Fibroblast of mammary gland (primary cell): ENCODE results near the gene CHST9.

Source experiments
- DNase-seq: peaks from one replicate; pipeline ENCODE4 v3.0.0-alpha.2; 2010; ENCODE audit warnings: low read depth
- H3K4me3 ChIP-seq: 2 replicates; pipeline ENCODE4 v1.5.1; 2011; ENCODE audit warnings: low read depth, mild to moderate bottlenecking, low read length, moderate library complexity; ENCODE audit not compliant: control insufficient read depth
- CTCF ChIP-seq: conservative IDR thresholded peaks from 2 replicates; pipeline ENCODE4 v1.5.1; 2011; ENCODE audit warnings: low read depth, low read length, inconsistent platforms; ENCODE audit not compliant: control insufficient read depth, insufficient read depth

CHST9 gene

GRCh38 chr18:26993568-26993967, 191.5 kb downstream of the CHST9 start:
- H3K4me3 ChIP-seq = no peak overlapping the region
- no peak for TF ChIP-seq CTCF
- DNase-seq = no peak

GRCh38 chr18:26992926-26993325, 192.2 kb downstream of the CHST9 start:
- H3K4me3 ChIP-seq = no peak overlapping the region
- no peak for TF ChIP-seq CTCF
- no peak for DNase-seq

GRCh38 chr18:26989842-26990241, 195.3 kb downstream of the CHST9 start:
- no peak overlapping the region for H3K4me3 ChIP-seq
- DNase-seq = no peak
- no peak for TF ChIP-seq CTCF

GRCh38 chr18:26981360-26982082, 203.6 kb downstream of the CHST9 start:
- DNase-seq = no peak
- TF ChIP-seq CTCF = no peak
- no peak overlapping the region for H3K4me3 ChIP-seq

GRCh38 chr18:26978812-26979341, 206.2 kb downstream of the CHST9 start:
- TF ChIP-seq CTCF = no peak
- no peak for DNase-seq
- no peak overlapping the region for H3K4me3 ChIP-seq

- TF ChIP-seq CTCF = no peak
- no peak for DNase-seq
- no peak overlapping the region for H3K4me3 ChIP-seq
Observed at GRCh38 chr18:26977781-26978180, 207.3 kb downstream of the CHST9 start.
